ENCODE measurements around the gene FLVCR1.

The FLVCR1 gene

DNA sequence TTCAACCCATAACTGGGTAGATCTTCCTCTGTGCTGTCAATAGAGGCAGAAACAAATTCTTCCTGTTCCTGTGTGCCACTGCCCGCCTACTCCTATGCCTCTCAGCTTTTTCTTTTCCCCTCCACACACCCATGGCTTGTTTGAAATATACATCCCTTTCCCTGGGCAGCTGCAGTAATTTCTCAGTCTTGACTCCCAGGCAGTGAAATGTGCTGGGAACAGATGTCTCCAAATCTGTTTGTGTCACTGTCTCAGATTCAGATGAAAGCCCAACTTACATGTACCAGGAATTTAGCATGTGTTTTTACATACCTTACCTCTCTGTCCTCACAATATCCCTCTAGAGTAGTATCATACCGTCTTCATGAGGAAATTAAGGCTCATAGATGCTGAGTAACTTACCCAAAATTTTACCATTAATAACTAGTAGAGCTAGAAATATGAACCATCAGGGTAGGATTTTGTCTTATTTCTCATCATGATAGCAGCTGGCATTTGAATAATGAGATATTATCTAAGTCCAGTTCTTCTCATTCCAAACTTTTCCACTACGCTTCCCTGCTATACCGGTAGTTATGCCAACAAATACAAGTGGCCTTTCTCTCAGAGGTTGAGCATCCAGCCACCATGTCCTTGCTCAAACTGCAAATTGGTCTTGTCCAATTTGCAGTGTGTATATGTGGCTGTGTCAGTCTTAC lies 87.5 kb downstream of the FLVCR1 start:
- no peak for DNase-seq (ENCODE audit: low read depth, low spot score)

DNA sequence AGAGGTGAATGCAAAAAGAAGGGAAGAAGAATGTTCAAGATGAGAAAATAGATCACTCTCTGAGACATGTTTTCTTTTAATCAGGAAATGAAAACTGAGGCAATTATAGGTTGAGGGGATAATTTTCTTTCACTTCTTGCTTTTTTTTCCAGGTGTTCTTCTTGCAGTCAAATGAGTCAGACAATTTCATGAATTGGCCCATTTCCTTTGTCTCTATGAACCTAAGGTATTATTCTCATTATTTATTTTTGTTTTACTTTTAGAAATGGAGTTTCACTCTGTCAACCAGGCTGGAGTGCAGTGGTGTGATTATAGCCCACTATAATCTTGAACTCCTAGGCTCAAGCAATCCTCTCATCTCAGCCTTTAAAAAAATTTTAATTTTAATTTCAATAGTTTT lies 88.8 kb downstream of the FLVCR1 start:
- no peak for DNase-seq (ENCODE audit: low read depth, low spot score)

Measured in astrocyte of the hippocampus (primary cell).